Measurements from ENCODE around the gene PHACTR1.

DNA sequence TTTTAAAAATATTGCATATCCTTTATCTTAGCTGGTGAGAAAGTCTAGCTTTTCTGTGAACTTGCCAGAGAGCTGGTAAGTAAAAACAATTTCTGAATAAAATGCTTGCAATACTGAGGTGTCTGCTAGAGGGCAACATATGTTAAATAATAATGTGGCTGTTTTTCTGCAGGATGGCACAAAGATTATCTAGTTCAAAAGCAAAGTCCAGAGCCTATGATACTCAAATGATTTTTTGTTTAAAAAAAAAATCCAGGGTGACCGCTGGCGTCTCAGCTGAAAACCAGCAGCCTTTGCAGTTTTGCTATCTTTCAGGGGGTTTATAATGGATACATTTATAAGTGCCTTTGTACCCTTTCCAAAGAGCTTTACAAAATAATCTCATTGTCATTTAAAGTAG is 194.9 kb downstream of the PHACTR1 start:
- TF ChIP-seq, protein P1, sequence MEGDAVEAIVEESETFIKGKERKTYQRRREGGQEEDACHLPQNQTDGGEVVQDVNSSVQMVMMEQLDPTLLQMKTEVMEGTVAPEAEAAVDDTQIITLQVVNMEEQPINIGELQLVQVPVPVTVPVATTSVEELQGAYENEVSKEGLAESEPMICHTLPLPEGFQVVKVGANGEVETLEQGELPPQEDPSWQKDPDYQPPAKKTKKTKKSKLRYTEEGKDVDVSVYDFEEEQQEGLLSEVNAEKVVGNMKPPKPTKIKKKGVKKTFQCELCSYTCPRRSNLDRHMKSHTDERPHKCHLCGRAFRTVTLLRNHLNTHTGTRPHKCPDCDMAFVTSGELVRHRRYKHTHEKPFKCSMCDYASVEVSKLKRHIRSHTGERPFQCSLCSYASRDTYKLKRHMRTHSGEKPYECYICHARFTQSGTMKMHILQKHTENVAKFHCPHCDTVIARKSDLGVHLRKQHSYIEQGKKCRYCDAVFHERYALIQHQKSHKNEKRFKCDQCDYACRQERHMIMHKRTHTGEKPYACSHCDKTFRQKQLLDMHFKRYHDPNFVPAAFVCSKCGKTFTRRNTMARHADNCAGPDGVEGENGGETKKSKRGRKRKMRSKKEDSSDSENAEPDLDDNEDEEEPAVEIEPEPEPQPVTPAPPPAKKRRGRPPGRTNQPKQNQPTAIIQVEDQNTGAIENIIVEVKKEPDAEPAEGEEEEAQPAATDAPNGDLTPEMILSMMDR (IDR thresholded peaks at IDR 0.05) = peak in 3 of 4 experiments; percentile 21 to 46 (median 41)
- TF ChIP-seq POLR2A (IDR thresholded peaks at IDR 0.05) (no peak), POLR2AphosphoS5 (IDR thresholded peaks at IDR 0.05) (no peak)
